Upper lobe of left lung (tissue), 4 donors: ENCODE measurements around the gene MRPL37.

Experiments used
- CTCF ChIP-seq, 6 experiments: fragments of 450-650 bp in 4 of 6; fragments of 200-600 bp in 2 of 6; sonication (generic) in 2 of 6; IDR thresholded peaks; one replicate each; pipeline ENCODE4 v1.5.1; 2016 to 2019; ENCODE audit warnings: antibody characterized with exemption in 6 of 6
- EP300 ChIP-seq, 4 donors: sonication (generic); formaldehyde crosslinking; IDR thresholded peaks; one replicate each; pipeline ENCODE4 v1.5.1; 2017; ENCODE audit warnings: antibody characterized with exemption in 4 of 4, control low read depth in 2 of 4
- POLR2A ChIP-seq, 4 donors: fragments of 450-650 bp; IDR thresholded peaks; one replicate each; pipeline ENCODE4 v1.5.1; 2016 to 2017; ENCODE audit warnings: antibody characterized with exemption in 4 of 4, mild to moderate bottlenecking in 2 of 4
- POLR2AphosphoS5 ChIP-seq, 2 donors: sonication (generic); formaldehyde crosslinking; IDR thresholded peaks; one replicate each; pipeline ENCODE4 v1.5.1; 2017; ENCODE audit warnings: antibody characterized with exemption in 2 of 2

GRCh38 chr1:54266195-54266594, 66.2 kb downstream of the MRPL37 start:
- TF ChIP-seq POLR2AphosphoS5 (IDR thresholded peaks at IDR 0.05) (no peak), CTCF (IDR thresholded peaks at IDR 0.05) (no peak), POLR2A (IDR thresholded peaks at IDR 0.05) (no peak), EP300 (IDR thresholded peaks at IDR 0.05) (no peak)
